COR-L47 (cell line): ENCODE measurements around the gene DLL1.
A peak's percentile ranks its signal among the peaks of the same experiment; 100 is the strongest.

Experiments
- DNase-seq: peaks from one replicate; lab custom pipeline; 2025; lab: John Stamatoyannopoulos, UW

The DLL1 gene

GRCh38 chr6:170294813-170295509, 4.1 kb upstream of the DLL1 start:
- no peak for DNase-seq

- DNase-seq = no peak
These were observed 3.4 kb upstream of the DLL1 start for GRCh38 chr6:170294298-170294730.

GRCh38 chr6:170293341-170294231, 2.7 kb upstream of the DLL1 start:
- DNase-seq = no peak

GRCh38 chr6:170292407-170293158, 1.7 kb upstream of the DLL1 start:
- DNase-seq = peak; percentile 44

GRCh38 chr6:170292111-170292406, 1.2 kb upstream of the DLL1 start:
- no peak for DNase-seq

- peak; percentile 67 for DNase-seq
These were observed 613 bp upstream of the DLL1 start for GRCh38 chr6:170291271-170292110.

- no peak for DNase-seq
These were observed 955 bp downstream of the DLL1 start for GRCh38 chr6:170289951-170290295.

- DNase-seq = no peak
These were observed 1.5 kb downstream of the DLL1 start for GRCh38 chr6:170289180-170289931.

GRCh38 chr6:170288852-170289179, 2.1 kb downstream of the DLL1 start:
- DNase-seq = no peak

GRCh38 chr6:170288091-170288631, 2.7 kb downstream of the DLL1 start:
- DNase-seq = no peak

GRCh38 chr6:170287371-170287876, 3.5 kb downstream of the DLL1 start:
- DNase-seq = no peak

- no peak for DNase-seq
These were observed 4.0 kb downstream of the DLL1 start for GRCh38 chr6:170286934-170287265.

- DNase-seq = no peak
These were observed 4.5 kb downstream of the DLL1 start for GRCh38 chr6:170286246-170286933.

GRCh38 chr6:170285482-170285881, 5.4 kb downstream of the DLL1 start:
- DNase-seq = no peak

- no peak for DNase-seq
These were observed 5.9 kb downstream of the DLL1 start for GRCh38 chr6:170284866-170285469.

GRCh38 chr6:170284126-170284773, 6.6 kb downstream of the DLL1 start:
- DNase-seq = no peak

- no peak for DNase-seq
These were observed 7.4 kb downstream of the DLL1 start for GRCh38 chr6:170283212-170284081.

- no peak for DNase-seq
These were observed 8.2 kb downstream of the DLL1 start for GRCh38 chr6:170282512-170283158.
